Natural killer cell (primary cell): ENCODE results near the gene TRAPPC8. TPM values are rescaled to one million over a fixed set of nuclear protein-coding genes. Genes with fewer than 3 reads are reported as not detected.
"Not testable (repeated sequence)": the region's sequence is repeated elsewhere in the genome, so short reads cannot be mapped to it uniquely, and the experiment has no call there.

Source experiments
- ATAC-seq, 3 donors: fragments of 150-1000 bp in 2 of 3; fragments of 200-7000 bp in 1 of 3; cut with Tn5 transposase; 1 replicate in 1 of 3; 2 replicates in 2 of 3; pipeline ENCODE4 v1.10.0; 2021; ENCODE audit warnings: mild to moderate bottlenecking in 2 of 3, moderate library complexity in 2 of 3
- DNase-seq, 2 donors: peaks; one replicate each; pipeline versions ENCODE4 v3.0.0 to v3.0.0-alpha.2; 2013 to 2021; ENCODE audit warnings: mixed read lengths in 1 of 2
- H3K27ac ChIP-seq: one replicate; pipeline ENCODE4 v1.5.1; 2013; ENCODE audit warnings: mild to moderate bottlenecking, low read length
- H3K27me3 ChIP-seq: one replicate; pipeline ENCODE4 v1.6.1; 2013; ENCODE audit warnings: low read length; ENCODE audit not compliant: control insufficient read depth, insufficient read depth
- H3K36me3 ChIP-seq: one replicate; pipeline ENCODE4 v1.6.1; 2013; ENCODE audit warnings: low read length; ENCODE audit not compliant: control insufficient read depth, insufficient read depth
- H3K4me1 ChIP-seq: one replicate; pipeline ENCODE4 v1.6.1; 2013; ENCODE audit warnings: low read length; ENCODE audit not compliant: control insufficient read depth, insufficient read depth
- H3K4me3 ChIP-seq: one replicate; pipeline ENCODE4 v1.5.1; 2013; ENCODE audit warnings: low read length
- H3K9me3 ChIP-seq: one replicate; pipeline ENCODE4 v1.6.1; 2013; ENCODE audit warnings: low read length; ENCODE audit not compliant: control insufficient read depth, insufficient read depth
- H3K27ac Mint-ChIP-seq, 2 donors: one replicate each; pipeline ENCODE4 v1.8.0; 2022; ENCODE audit warnings: mild to moderate bottlenecking in 2 of 2, mixed read lengths in 2 of 2, moderate library complexity in 1 of 2
- H3K27me3 Mint-ChIP-seq, 2 donors: one replicate each; pipeline ENCODE4 v1.8.0; 2022; ENCODE audit warnings: low read depth in 2 of 2, mixed read lengths in 2 of 2
- H3K36me3 Mint-ChIP-seq: one replicate; pipeline ENCODE4 v1.8.0; 2022; ENCODE audit warnings: mixed read lengths
- H3K4me1 Mint-ChIP-seq, 2 donors: one replicate each; pipeline ENCODE4 v1.8.0; 2022; ENCODE audit warnings: mixed read lengths in 2 of 2
- H3K4me3 Mint-ChIP-seq: one replicate; pipeline ENCODE4 v1.8.0; 2022; ENCODE audit warnings: mild to moderate bottlenecking, moderate library complexity, mixed read lengths
- H3K9me3 Mint-ChIP-seq, 2 donors: one replicate each; pipeline ENCODE4 v1.8.0; 2022; ENCODE audit warnings: mixed read lengths in 2 of 2
- CTCF ChIP-seq: fragments of 200-600 bp; IDR thresholded peaks from one replicate; pipeline ENCODE4 v1.8.0; 2022; ENCODE audit warnings: antibody characterized with exemption
- WGBS: methylation state at CpG from one replicate; pipeline ENCODE4 v1.1.7; 2013; ENCODE audit warnings: missing lambda C conversion rate; ENCODE audit not compliant: insufficient coverage; 5-methylcytosine and 5-hydroxymethylcytosine counted together
- intact Hi-C: fragments of 100-400 bp; cut with micrococcal nuclease; formaldehyde crosslinking; loops from one replicate; pipeline ENCODE4 v1.14.2; 2022
- total RNA-seq, 4 donors: library from RNA; stranded (reverse); fragments of 120-200 nt in 1 of 4; gene quantifications; one replicate each; pipeline versions ENCODE4 v1.2.3 to v1.2.4, GENCODE V29; 2013 to 2022

Gene TRAPPC8
- total RNA-seq, 3 donors from 2014 or later (not counting 1 experiment from before 2014, with no cell fraction given): 38.5 to 51.2 (median 41.4) TPM

- H3K27me3 ChIP-seq: no peaks in the 10 kb centered on the region
- intact Hi-C loops: no loop called here
- Mint-ChIP-seq H3K36me3 (no peaks in the 10 kb centered on the region), H3K4me3 (no peak overlapping the region), H3K27me3 (no peaks in the 10 kb centered on the region), H3K9me3 (no peaks in the 10 kb centered on the region), H3K27ac (no peak overlapping the region), H3K4me1 (no peaks in the 10 kb centered on the region)
- no peak overlapping the region for H3K4me3 ChIP-seq
- H3K4me1 ChIP-seq: no peaks in the 10 kb centered on the region
- DNase-seq: no peak
- no peaks in the 10 kb centered on the region for H3K9me3 ChIP-seq
- no peaks in the 10 kb centered on the region for H3K36me3 ChIP-seq
- WGBS: 49% methylated on average over 3 of the region's 3 CpGs
- no peak overlapping the region for H3K27ac ChIP-seq
- no peak for TF ChIP-seq CTCF
- ATAC-seq: no peak
Measured at GRCh38 chr18:31814132-31814531, 128.8 kb downstream of the TRAPPC8 start.

GRCh38 chr18:31810336-31811130 lies 132.4 kb downstream of the TRAPPC8 start:
- H3K4me3 Mint-ChIP-seq, intact Hi-C loops: not testable (repeated sequence)

GRCh38 chr18:31809049-31809448 lies 133.9 kb downstream of the TRAPPC8 start:
- H3K36me3 ChIP-seq, H3K9me3 ChIP-seq, H3K36me3 Mint-ChIP-seq, H3K27ac ChIP-seq, H3K4me1 Mint-ChIP-seq, H3K27me3 Mint-ChIP-seq, ATAC-seq, H3K4me1 ChIP-seq, H3K27me3 ChIP-seq, H3K4me3 Mint-ChIP-seq, DNase-seq, intact Hi-C loops, H3K27ac Mint-ChIP-seq, H3K4me3 ChIP-seq, H3K9me3 Mint-ChIP-seq: not testable (repeated sequence)
- WGBS: 90% methylated on average over 4 of the region's 4 CpGs

More at GRCh38 chr18:31810336-31811130, 132.4 kb downstream of the TRAPPC8 start:
- not testable (repeated sequence) for H3K4me3 ChIP-seq, H3K27ac ChIP-seq, H3K4me1 ChIP-seq, H3K27me3 ChIP-seq, DNase-seq, H3K27me3 Mint-ChIP-seq, H3K27ac Mint-ChIP-seq, H3K36me3 ChIP-seq, ATAC-seq, H3K4me1 Mint-ChIP-seq, H3K36me3 Mint-ChIP-seq, H3K9me3 ChIP-seq, H3K9me3 Mint-ChIP-seq
- WGBS: 90% methylated on average over 5 of the region's 7 CpGs

- Mint-ChIP-seq H3K9me3 (no peaks in the 10 kb centered on the region), H3K27me3 (no peaks in the 10 kb centered on the region), H3K27ac (no peak overlapping the region), H3K4me3 (no peak overlapping the region), H3K36me3 (no peaks in the 10 kb centered on the region), H3K4me1 (no peaks in the 10 kb centered on the region)
- WGBS: no CpG with 5 or more reads among the region's 2 CpGs
- Histone ChIP-seq H3K27me3 (no peaks in the 10 kb centered on the region), H3K4me3 (no peak overlapping the region), H3K4me1 (no peaks in the 10 kb centered on the region), H3K9me3 (no peaks in the 10 kb centered on the region), H3K36me3 (no peaks in the 10 kb centered on the region), H3K27ac (no peak overlapping the region)
- ATAC-seq (no peak), DNase-seq (no peak)
- no peak for TF ChIP-seq CTCF
- intact Hi-C loops: no loop called here
Measured at GRCh38 chr18:31801078-31801477, 141.8 kb downstream of the TRAPPC8 start.

- H3K27ac Mint-ChIP-seq, H3K4me1 ChIP-seq, H3K4me3 ChIP-seq, ATAC-seq, intact Hi-C loops, H3K27me3 ChIP-seq, H3K36me3 Mint-ChIP-seq, H3K4me3 Mint-ChIP-seq, DNase-seq, H3K27me3 Mint-ChIP-seq, H3K36me3 ChIP-seq, H3K9me3 ChIP-seq, H3K9me3 Mint-ChIP-seq, H3K27ac ChIP-seq, H3K4me1 Mint-ChIP-seq: not testable (repeated sequence)
- WGBS: 81% methylated on average over 5 of the region's 5 CpGs
Measured at GRCh38 chr18:31799257-31799656, 143.7 kb downstream of the TRAPPC8 start.
